Activated CD8-positive, alpha-beta memory T cell treated with anti-CD3 and anti-CD28 coated beads for 48 hours (primary cell): ENCODE measurements around the gene QDPR.
"Not testable (repeated sequence)": the region's sequence is repeated elsewhere in the genome, so short reads cannot be mapped to it uniquely, and the experiment has no call there.

Experiments
- DNase-seq, 3 experiments: peaks; one replicate each; pipeline ENCODE4 v3.0.0-alpha.2; 2020; ENCODE audit warnings: low read depth in 2 of 3, low spot score in 2 of 3

The QDPR gene

GRCh38 chr4:17511950-17512795 lies at the start of gene QDPR:
Gene QDPR, minus strand, starts transcription at chr4:17512090. Its CDS starts 36 bp downstream, at chr4:17512054.
- DNase-seq = peak; percentile 44 to 73 (median 54)

DNA sequence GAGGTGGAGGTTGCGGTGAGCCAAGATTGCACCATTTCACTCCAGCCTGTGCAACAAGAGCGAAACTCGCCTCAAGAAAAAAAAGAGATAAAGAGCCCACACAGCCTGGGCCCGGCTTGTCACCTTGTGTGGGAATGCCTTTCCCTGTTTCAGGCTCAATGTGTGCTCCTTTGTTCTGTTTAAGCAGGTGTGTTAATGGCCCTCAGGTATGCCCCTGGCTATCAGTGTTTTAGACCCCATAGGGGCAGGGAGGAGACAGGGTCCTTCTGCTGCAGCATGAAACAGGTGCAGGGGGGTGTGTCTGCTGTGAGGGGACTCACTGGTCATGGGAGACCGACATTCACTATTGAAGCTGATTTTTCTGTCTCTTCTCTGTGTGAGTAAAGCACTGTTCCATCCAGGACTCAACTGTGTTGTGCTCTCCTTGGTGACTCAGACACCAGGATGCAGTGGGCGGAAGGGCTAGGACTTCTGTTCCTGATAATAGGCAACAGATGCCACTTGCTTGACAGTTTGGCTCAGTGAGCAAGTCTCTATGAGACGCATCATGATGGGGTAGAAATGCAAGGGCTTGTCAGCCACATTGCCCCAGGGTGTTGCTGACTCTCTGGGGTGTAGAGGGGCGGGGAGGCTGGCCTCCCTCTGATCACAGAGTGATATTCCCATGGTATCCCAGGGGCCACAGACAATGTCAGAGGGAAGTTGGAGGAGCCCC lies 49.5 kb upstream of the QDPR start:
- no peak for DNase-seq

DNA sequence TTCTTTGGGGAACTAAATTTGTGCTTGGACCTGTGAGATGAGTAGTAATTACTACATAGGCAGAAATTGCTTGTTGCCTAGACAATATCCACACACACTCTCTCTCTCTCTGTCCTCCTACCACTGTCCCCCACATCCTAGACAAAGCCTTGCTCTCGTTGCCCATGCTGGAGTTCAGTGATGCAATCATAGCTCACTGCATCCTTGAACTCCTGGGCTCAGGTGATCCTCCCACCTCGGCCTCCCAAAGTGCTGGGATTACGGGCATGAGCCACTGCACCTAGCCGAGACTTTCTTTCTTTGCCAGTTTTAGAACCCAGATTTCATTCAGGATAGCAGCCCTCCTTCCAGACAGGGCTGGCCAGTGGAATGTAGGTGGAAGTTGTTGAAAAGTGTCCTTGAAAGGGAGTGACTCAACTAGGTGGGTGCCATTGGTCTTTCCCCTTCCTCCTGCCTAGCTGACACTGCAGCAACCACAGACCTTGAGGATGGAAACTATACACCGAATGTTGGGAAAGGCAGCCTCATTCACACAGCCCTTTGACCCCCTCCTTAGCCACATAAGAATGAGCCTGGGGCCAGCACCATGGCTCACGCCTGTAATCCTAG lies 48.3 kb upstream of the QDPR start:
- no peak for DNase-seq

GRCh38 chr4:17559709-17560048 lies 47.8 kb upstream of the QDPR start:
- DNase-seq = no peak

- DNase-seq = no peak
These were observed 47.2 kb upstream of the QDPR start for GRCh38 chr4:17558941-17559708.

GRCh38 chr4:17557880-17558279 lies 46.0 kb upstream of the QDPR start:
- no peak for DNase-seq

DNA sequence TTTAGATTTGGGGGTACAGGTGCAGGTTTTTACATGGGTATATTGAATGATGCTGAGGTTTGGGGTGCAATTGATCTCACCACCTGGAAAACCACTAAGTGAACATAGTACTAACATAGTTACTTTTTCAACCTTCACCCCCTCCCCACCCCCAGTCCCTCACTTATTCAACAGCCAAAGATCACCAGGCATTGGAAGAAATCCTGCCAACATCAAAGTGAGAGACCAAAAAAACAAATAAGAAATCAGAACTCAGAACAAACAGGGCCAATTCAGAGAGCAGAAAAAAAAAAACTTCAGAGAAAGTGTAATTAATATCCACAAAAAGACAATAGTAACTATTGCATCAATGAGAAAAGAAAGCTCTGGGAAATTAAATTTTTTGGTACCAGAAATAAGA lies 44.6 kb upstream of the QDPR start:
- no peak for DNase-seq

DNA sequence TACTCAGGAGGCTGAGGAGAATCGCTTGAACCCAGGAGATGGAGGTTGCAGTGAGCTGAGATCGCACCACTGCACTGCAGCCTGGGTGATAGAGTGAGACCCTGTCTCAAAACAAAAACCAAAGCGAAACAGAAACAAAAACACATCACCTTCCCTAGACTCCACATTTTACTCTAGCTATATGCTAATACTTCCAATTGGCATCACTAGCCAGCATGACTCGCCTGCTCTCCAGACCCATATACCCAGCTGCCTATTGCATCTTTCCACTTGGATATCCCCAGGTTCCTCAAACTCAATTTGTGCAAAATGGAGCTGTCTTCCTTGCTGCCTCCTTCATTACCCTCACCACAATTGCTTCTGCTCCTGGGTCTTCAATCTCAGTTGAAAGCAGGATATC lies 42.7 kb upstream of the QDPR start:
- no peak for DNase-seq

GRCh38 chr4:17552427-17552826 lies 40.5 kb upstream of the QDPR start:
- DNase-seq = no peak

GRCh38 chr4:17550549-17550948 lies 38.7 kb upstream of the QDPR start:
- DNase-seq = no peak

- no peak for DNase-seq
These were observed 34.8 kb upstream of the QDPR start for GRCh38 chr4:17546678-17547077.

DNA sequence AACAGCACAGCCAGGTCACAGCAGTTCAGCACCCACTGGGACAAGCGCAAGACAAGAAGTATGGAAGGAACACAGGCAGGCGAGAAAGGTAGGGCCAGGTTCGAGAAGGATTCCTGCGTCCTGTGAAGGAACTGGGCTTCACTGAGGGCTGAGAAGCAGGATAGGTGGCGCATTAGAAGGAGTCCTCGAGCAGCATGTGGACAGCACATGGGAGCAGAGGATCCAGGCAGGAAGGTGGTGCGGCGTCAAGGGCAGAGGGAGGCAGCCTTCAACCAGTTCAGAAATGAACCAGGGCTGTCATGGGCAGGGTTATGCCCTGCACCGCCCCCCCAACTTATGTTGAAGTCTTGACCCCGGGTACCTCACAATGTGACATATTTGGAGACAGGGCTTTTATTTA lies 34.3 kb upstream of the QDPR start:
- DNase-seq = no peak

DNA sequence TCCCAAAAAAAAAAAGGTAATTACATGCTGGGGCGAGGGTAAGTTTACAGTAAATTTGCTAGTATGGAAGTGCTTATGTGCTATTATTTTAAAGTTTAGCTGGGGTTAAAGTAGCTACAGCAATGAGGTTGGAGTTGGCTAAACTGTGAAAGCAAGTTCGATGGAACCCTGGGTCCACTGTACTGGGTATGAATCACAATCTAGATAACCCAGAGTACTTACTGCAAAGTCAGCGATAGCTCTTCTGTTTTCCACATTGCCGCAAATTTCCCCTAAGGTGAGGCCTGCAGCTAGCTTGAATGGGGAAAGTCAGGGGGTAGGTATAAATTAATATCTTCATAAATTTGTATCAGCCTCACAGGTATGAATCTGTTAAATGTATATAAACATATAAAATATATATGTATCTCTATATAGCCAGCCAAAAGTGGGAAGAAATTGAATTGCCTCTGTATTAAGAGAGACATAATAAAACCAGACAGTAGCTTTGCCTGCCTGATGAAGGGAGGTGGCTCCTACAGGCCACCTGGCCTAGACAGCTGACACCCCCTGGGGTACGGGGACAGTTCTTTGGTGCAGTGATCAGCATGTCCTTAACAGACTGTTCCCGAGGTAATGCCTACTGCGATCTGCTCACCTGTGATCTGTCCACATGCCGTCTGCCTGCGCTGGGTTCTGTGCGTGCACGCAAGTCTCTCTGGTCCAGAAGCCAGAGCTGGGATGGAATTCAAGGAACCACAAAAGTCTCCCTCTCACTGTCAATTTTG lies 33.7 kb upstream of the QDPR start:
- DNase-seq = no peak

DNA sequence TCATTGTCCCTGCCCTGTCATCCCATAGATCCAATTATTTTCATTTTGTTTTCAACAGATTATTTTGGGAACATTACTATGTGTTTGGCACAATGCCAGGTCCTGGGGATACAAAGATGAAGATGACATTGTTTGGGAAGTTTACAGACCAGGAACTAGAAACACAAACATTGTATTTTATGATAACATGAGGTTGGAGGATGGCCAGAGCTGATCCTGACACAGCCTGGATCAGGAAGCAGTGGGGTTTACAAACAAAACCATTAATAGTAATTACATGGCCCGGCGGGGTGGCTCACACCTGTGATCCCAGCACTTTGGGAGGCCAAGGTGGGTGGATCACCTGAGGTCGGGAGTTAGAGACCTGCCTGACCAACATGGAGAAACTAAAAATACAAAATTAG lies 32.9 kb upstream of the QDPR start:
- no peak for DNase-seq

GRCh38 chr4:17544205-17544604 lies 32.3 kb upstream of the QDPR start:
- DNase-seq = no peak

DNA sequence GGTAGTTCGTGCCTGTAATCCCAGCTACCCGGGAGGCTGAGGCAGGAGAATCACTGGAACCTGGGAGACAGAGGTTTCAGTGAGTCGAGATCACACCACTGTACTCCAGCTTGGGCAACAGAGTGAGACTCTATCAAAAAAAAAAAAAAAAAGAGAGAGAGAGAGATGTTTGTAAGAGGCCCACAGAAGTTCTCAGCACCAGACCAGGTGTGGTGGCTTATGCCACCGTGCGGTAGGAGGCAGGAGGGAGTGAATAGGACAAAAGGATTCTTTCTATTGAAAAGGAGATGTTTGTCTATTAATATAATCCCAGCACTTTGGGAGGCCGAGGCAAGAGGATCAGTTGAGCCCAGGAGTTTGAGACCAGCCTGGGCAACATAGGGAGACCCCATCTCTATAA lies 25.2 kb upstream of the QDPR start:
- not testable (repeated sequence) for DNase-seq

GRCh38 chr4:17535906-17536305 lies 24.0 kb upstream of the QDPR start:
- no peak for DNase-seq

DNA sequence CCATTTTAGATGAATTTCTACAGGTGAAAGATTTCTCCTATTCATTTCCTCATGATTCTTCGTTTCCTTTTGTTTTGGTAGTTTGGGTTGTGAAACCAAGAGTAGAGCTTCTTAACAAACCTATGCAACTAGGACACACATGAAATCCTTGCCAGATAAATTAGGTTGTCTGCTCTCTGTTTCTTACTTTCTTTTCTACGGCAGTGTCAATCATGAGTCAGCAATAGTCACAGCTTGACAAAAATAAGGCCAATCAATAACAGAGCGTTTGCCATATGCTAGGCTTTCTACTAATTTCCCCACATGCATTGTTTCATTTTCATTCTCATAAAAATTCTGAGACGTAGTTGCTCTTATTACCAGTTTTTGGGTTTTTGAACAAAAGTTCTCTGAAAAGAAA lies 23.4 kb upstream of the QDPR start:
- DNase-seq = no peak

- no peak for DNase-seq
These were observed 22.8 kb upstream of the QDPR start for GRCh38 chr4:17534705-17535104.

DNA sequence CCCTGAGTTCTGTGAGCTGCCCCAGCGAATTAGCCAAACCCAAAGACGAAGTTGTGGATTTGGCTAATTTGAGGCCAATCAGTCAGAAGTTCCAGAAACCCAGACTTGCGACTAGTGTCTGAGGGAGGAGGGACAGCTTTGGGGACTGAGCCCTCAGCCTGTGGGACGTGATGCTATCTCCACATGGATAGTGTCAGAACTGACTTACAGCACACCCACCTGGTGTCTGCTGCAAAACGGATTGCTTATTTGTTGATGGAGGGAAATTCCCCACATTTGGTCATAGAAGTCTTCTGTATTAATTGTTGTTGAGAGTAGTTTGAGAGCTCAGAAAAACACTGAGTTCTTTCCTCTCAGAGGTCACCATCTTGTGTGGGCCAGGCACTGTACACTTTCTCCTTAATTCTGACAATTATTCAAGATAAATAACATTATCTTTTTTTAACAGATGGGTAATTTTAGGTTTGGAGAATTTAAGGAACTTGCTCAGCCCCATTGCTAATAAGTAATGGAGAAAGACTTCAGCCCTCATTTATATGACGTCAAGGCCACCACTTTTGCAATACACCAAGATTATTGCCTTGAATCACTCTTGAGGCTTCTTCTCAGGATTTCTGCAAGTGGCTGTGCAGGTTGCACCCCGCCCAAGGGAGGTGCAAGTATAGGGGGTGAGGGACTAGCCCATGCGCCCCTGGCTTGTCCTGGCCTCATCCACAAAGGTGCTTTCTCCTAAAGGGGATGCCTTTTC lies 19.8 kb upstream of the QDPR start:
- no peak for DNase-seq
